Mesenteric fat pad (tissue), 1 donor: ENCODE data around the gene TAF3. TPM values are rescaled to one million over a fixed set of nuclear protein-coding genes. Genes with fewer than 3 reads are reported as not detected.
A peak's percentile ranks its signal among the peaks of the same experiment; 100 is the strongest.

Source experiments
- DNase-seq: peaks from one replicate; pipeline ENCODE4 v3.0.0-alpha.2; 2020; ENCODE audit warnings: low spot score
- total RNA-seq: library from RNA; stranded (reverse); fragmentation: NEBNext Ultra II Directional; extraction: Animal tissue kit (Norgen Biotek cat#: 25700); gene quantifications from one replicate; pipeline ENCODE4 v1.2.1, GENCODE V29; 2021
- donor health status: DM: yes; HTN: yes; CAD: no.

The TAF3 gene
- total RNA-seq, 1 donor from 2014 or later, result 8.3 TPM

DNA sequence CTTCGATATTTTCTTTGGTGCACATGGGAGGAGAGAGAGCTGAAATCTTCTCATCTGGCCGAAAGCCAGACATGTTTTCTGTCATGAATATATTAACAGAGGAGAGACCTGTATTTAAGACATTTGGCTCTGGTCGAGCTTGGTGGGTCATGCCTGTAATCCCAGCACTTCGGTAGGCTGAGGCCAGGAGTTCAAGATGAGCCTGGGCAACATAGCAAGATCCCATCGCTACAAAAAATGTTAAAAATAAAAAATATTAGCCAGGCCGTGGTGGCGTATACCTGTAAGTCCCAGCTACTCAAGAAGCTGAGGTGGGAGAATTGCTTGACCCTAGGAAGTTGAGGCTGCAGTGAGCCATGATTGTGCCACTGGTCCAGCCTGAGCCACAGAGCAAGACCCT lies 214.3 kb downstream of the TAF3 start:
- DNase-seq, result no peak

DNA sequence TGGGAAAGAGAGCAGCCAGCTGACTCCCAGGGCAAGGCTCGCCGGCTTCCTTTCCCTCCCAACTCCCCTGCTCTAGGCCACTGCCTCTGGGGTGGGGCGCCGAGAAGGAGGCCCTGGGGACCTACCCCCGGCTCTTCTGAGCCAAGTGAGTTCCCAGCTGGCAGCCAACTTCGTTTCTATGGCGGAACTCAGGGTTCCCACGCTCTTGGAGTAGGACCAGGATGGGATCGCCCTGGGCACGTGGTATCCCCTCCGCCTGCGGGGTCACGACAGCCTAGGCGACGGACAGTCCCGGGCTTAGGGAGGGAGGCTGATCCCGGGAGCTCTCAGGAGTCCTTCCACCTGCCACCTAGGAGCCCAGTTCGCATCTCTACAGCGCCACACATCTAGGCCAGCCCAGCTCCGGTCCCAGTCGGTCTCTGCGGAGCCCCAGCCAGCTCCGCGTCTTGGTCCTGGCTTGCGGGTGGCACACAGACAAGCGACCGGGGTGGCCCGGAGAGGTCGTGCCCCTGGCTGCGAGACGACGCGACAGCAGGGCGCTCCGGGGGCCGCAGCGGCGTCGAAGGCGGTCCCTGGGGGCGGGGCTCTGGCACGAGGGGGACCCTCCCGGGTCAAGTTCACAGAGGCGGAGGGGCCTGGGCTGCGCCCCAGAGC lies 215.6 kb downstream of the TAF3 start:
- no peak for DNase-seq

DNA sequence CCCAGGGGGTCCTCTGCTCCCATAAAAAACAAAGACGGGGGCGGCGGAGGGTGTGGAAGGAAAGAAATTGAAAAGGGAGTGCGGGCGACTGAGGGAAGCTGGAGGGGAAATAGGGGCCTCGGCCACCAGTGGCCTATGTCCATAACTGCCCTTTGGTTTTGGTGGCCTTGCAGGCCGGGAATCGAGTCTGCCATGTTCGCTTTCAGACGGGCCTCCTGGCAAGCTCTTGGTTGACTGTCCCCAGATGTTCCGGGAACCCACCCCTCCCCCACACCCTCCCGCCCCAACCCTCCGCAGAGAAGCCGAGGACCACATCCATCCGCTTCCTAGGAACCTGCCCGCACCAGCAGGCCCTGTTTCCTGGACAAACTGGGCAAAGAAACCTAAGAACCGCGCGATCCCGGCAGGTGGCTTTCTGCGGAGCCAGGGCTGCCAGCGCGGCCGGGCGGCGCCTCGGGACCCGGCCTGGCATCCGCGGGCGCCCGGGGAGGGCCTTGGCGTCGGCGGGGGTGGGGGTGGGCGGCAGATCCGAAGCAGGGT lies 216.2 kb downstream of the TAF3 start:
- no peak for DNase-seq

DNA sequence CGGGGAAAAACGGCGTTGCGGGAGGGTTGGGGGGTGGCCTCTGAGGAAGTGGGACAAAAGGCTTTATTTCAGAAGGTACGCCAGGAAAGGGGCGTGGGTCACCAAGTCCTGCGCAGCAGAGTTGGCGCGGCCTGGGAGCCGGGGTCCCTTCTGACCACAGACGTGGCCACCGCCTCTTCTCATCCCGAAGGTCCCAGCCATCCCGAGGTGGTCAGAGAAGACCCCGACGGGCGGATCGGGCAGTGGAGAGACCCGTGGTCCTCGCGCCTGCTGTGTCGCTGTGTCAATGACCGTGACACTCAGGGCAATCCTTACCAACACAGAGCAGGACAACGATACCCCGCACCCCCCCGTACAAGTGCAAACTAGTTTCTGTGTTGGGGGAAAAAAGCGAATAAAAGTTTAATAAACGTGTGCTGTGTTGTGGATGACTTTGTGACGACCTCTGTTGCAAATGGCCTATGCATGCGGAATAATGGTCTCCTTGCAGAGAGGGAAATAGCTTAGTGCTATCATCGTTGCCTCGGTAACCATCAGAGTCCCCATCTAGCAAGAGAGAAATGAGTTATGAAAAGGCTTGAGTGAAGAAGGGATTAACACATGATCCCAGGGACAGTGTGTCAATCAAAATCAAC lies 216.8 kb downstream of the TAF3 start:
- DNase-seq, result peak; percentile 51

DNA sequence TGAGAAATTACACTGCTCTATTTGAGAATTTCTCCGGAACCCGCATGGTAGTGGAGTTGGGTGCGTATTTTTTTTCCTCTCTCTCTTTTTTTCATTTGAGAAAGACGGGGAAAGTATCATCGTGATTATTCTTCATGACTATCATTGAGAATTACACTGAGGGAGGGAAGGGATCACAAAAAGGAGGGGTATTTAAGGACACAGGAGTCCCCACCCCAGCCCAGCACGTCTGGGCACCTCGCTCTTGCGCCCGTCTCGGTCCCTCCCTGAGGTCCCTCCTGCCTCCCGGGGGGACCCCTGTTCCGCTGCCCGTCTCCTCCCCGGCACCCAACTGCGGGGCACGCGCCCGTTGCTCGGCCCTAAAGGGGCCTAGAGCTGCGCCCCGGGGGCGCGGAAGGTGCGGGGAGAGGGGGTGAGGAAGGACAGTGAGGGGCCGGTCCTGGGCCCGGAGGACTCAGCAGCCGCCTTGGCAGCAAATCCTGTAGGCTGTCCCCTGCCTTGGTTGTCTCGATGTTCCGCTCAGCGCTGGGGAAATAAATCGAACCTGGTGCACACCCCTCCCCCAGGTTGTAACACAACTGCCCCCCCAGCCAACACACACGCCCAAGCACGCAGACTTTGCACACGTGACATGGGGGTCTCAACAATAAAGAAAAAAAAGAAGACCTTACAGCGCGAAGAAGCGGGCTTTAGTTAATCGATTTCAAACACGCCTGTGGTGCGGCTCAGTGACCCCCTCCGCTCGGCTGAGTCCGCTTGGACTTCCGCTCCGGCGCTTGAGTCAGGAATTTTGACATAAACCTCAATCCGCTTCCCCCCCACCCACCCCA lies 217.6 kb downstream of the TAF3 start:
- DNase-seq, result peak; percentile 75

DNA sequence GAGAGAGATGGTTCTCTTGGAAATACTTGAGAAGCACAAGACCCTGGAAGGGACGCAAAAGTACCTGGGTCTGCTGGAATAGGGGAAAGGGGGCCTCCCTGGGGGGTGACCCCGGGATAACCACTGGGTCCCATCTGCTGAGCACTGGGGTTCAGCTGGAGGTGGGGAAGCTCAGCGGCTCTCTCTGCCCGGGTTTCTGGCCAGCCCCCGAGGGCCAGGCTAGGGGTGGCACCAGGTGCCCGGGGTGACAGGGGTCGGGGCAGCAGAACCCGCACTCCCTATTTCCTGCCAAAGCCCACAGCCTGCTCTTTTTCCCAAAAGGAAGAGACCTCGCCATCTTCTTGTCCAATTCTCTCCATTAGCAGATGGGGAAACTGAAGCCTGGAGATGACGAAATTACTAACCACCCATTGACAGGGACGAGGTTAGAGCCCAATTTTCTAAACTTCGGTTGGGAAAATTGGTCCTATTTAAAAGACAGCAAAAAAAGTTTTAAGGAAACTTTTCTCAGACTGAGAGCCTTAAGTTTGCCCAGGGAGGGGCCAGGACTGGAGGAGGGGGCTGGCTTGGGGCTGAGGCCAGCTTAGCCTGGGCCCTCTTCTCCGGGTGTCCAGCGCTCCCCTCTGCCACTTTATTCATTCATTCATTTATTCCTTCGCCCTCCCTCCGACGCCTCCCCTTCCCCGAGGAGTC lies 218.3 kb downstream of the TAF3 start:
- peak; percentile 60 for DNase-seq

DNA sequence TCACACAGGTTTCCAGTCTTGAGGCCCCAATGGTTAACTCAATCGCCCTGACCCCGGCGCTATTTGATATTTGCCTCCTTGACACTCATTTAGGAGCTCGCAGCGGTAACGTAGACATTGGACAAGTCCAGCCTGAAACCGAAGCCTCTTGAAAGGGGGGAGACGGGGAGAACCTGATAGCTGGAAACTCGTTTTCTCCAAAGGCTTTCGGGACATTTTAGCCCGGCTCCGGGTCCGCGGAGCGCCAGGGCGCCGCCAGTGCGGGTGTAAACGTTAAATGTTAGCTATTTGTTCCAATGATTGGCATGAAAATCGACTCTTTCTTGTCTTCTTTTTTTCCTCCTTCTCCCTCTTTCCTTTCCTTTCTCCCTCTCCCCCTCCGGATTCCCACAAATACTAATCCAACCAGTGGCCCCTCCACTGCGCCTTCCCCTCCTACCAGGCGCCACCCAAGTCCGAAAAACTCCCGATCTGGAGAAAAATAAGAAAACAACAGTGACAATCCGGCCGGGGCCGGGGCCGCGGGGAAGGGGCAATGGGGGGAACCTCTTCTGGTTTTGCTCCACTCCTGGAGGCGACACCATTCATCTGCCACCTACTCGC lies 219.0 kb downstream of the TAF3 start:
- peak; percentile 67 for DNase-seq

DNA sequence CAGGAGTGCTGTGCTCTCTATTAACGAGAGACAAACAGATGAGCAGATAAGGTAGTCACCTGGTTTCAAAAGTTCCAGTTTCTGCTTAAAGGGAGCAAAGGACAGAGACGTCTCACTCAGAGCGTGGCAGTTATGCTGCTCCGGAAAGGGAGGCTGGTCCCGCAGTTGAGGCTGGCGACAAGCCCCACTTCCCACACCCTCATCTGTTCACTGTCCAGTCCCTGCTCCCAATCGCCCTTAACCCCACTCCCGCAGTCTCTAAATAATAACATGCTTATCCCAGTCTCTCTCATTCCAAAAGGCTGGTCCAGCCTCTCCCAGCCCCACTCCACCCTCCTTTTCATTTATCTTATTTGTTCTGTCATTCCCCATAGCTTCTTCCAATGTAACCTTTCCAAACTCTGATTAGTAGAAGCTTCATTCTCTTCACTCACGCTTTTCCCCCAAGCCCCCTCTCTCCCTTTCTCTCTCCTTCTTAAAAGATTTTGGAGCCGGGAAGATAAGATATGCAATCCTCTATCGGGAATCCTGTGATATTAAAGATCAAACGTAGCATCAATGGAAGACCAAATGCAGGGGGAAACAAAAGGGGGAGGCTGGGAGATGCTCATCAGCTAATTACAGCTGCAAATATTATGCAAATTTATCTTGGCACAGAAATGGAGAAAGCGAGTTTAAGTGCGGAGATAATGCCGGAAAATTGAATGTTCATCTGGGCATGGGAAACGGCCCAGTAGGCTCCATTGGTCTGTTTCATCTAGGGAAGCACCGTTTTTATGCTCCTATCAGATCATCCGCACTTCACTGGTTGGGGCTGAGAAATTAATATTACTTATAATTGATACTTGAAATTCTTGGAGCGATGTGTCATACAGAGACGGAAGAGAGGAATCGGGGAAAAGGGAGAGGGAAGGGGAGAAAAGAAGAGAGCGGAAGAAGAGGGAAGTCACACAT lies 219.9 kb downstream of the TAF3 start:
- DNase-seq, result peak; percentile 35

DNA sequence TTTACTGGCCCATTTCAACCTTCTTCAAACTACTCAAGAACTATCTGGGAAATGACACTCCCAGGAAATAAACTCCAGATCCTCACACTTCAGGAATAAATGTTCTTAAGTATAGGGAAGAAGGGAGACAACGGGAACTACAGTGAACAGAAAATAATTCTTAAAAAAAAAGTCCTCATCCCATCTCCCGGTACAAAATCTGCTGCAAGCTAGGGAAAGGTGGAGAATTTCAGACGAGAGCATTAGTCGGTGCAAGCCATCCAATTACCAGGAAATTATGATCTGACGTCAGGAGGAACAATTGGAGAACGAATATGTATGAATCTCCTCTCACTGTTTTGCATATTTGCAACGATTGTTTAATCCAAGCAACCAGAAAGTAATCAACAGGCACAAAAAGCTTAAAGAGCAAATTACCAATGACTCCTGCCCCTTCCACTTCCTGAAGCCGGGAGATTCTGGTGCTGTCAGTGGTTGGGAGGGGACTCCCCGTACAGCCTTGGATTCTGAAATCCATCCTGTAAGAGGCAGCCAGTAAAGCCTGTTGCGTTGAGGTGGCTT lies 221.1 kb downstream of the TAF3 start:
- no peak for DNase-seq

DNA sequence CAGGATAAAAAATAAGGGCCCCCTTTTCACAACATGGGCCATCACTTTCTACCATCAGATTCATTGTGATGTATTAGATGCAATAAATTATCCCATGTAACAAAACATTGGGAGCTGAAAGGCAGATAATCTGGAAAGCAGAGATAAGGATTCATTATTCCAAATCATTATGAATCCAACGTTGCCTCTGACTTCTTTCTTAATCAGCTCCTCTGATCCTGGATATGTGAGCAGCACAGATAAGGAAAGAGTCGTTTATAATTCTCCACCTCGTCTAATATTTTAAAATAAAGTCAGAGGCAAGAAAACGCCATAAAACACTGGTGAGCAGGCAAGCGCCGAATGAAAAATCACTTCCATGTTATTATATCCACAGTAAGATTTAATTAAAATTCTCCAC lies 222.3 kb downstream of the TAF3 start:
- DNase-seq, result no peak

DNA sequence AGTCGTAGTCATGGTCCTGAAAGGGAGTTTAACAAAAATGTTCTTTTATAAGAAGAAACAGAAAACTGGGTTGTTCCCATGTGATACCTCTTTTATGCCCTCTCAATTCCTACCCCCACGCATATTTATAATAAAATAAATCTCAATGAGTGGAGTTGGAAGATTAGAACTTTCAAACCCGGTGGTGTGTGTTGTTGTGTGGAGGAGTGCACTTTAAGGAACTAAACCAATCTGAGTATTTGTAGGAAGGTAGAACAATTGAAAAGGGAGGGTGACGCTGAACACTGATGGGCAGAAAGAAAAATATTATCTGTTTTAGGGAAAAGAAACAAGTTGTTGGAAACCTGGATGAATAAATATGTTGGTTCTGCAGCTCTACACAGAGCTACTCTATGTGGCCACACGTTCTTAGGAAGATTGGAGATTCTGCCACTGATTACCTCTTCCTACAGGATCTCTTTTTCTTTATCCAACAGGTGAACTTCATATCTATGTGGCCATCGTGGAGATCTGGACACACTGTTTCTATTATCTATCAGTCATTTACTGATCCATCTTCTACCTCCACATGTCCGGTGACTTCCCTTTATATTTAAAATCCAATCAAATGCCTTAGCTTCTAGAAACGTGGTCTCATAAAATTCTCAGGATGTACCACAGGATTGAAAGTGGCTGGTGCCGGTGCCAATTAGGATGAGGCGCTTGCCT lies 223.1 kb downstream of the TAF3 start:
- no peak for DNase-seq

DNA sequence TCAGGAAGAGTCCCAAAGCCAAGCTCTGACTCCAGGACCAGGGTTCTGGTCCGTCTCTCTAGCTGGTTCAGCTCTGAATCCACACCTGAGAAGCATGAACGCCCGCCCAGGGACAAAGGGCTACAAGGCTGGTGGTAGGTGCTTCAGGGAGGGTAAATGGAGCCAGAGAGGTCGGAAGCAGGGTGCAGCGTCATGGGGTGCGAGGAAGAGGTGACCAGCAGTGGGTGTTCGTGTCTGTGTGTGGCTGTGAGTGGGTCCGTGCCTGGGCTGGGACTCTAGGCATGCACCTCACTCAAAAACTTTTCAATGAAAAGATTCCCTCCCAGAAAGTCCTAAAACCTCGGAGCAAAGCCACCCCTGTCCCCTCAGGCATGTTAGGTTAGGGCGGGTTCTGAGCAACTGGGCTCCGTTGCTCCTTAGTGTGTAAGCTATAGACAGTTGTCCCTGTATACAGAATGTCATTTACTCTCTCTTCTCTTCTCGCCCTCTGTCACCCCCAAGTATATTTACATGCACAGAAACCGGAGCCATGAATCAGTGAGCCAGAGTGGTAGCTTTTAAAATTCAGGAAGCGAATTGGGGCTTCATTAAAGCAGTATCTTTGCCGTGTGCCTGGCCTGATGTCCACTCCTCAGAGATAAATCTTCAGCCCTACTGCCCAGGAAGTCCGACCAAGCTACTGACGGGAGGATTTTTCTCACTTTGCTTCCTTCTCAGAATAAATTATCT lies 223.9 kb downstream of the TAF3 start:
- peak; percentile 69 for DNase-seq

DNA sequence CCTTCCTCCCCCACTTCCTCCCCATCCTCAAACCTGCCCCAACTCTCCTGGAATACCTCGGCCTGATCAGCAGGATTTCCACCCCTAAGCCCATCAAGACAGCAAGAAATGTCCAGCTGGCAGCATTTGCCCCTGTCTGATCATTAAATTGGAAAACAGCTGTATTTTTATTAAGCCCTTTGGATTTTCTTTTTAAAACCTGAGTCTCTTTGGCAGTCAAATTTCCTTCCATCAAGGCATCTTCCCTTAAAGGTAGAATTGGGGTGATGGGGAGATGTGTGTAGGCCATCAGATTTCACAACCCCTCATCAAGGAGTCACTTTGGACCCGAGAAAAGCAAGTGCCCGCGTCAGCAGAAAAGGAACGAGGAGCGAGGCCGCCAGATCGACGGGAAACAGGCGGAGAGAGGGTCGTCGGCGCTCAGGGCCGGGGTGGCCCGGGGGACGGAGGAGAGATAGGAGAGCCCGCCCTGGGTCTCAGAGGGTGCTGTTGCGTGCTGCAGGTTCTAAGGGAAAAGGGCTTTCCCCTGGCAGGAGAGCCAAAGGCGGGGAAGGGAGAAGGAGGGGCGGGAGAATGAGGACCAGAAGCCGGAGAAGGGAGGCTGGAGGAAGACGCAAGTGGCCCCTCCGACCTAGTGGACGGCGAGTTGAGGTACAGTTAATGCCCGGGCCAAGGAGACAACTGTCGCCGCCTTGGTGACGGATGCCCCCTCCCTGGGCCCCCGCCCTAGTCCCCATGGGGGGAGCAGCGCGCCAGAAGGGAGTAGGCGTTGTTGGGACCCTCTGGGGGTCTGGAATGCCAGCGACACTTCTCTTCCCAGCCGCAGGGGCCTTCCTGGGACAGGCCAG lies 224.6 kb downstream of the TAF3 start:
- peak; percentile 69 for DNase-seq

DNA sequence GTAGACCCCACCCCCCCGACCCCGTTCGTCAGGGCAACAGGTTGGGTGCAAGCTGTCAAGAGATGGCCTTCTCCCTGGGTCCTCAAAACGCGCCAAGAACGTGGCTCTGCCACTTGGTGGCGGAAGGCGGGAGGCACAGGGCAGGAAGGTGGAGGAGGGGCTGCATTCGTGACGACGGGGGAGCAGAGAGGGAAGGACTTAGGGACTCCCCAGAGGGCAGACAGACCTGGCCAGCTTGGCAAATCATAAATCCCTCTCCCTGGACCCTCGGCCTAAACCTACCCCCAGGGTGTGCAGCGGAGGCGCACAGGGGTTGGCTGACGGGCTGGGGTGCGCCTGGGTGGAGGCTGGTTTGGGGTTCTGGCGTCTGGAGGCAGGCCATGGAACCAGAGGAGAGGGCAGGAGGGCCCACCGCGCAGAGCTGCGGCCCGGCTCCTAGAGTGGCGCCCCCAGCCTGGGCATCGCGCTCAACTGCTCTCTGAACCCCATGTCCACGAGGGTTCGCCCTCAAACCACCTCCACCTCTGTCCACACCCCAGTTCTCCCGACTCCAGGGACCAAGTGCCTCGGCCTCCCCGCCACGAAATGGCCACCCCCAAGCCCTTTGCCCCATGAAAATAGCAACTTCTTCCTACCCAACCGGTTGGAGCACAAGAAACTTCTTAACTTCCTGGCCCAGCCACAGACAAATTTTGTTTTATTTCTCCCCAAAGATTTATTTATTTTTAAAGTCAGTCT lies 225.4 kb downstream of the TAF3 start:
- DNase-seq, result peak; percentile 85

DNA sequence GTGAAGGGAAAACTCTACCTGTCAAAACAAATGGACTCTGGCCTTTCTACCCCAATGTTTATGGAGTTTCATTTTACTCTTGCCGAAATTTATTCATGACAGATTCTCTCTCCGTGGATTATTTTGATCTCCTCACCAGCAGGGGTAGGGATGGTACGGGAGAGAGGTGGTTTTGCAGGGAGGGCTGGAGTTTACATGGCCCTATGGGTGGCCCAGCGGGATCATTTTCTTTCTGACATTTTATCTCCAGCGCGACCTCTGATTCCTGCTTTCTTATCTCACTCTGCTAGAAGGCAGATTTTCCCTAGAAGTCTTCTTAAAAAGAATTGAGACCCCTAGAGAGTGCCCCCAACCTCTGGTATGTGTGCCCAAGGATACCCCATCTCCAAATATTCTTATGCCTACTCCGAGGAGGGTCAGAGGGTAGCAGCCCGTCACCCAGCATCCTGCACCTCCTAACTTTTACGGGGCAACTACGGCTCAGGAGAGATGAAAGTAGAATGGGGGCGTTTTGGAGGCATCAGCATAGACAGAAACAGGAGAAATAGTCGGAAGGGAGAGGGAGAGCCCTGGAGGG lies 226.1 kb downstream of the TAF3 start:
- DNase-seq, result no peak
